GM18861 (cell line): ENCODE measurements around the gene CNNM3.
"Not testable (repeated sequence)": the region's sequence is repeated elsewhere in the genome, so short reads cannot be mapped to it uniquely, and the experiment has no call there.

ENCODE experiments used
- ATAC-seq: cut with Tn5 transposase; IDR thresholded peaks from one replicate; pipeline ENCODE4 v1.9.1; 2021; ENCODE audit not compliant: unreplicated experiment

CNNM3 gene

DNA sequence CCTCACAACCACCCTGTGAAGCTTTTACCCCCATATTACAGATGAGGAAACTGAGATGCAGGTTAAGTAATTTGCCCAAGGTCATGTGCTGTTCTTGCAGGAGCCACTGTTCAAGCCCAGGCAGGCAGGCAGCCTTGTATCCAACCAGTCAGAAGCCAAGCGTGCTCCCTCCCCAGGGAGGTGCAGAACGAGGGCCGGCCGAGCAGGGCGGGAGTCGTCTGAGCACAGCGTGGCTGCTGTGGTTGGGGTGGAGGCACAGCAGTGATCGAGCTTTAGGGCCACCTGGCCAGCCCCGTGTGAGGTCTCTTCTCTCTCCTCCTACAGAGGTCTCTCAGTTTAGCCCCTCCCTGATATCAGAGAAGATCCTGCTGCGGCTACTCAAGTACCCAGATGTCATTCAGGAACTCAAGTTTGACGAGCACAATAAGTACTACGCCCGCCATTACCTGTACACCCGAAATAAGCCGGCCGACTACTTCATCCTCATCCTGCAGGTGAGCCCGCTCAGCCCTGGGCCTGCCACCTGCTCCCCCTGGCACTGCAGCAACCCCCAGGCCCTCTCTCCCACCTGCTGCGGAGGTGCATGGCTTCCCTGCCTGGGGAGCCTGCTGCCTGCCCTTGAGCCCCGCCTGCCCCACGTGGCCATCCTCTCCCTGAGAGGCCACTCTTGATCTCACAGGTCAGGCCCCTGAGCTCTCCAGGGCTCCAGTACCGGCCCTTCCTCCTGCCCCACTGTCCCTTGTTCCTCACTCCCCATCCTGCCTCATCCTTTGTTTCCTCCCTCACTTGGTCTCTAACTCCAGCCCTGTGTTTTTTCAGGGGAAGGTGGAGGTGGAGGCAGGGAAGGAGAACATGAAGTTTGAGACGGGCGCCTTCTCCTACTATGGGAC is 17.1 kb upstream of the CNNM3 start:
- no peak for ATAC-seq

DNA sequence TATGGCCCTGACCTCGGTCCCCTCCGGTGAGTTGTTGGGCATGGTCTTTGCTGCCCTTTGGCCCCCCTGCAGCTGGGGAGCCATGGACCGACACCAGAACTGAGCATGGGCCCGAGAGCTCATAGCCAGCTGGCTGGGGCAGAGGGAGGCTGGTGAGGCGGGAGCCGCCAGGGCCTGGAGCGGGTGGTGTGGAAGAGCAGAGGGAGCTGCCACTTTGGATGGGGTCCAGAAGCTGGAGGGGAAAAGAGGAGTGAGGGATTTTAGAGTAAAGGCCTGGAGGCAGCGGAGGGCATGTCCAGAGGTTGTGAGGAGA is 16.5 kb upstream of the CNNM3 start:
- no peak for ATAC-seq

DNA sequence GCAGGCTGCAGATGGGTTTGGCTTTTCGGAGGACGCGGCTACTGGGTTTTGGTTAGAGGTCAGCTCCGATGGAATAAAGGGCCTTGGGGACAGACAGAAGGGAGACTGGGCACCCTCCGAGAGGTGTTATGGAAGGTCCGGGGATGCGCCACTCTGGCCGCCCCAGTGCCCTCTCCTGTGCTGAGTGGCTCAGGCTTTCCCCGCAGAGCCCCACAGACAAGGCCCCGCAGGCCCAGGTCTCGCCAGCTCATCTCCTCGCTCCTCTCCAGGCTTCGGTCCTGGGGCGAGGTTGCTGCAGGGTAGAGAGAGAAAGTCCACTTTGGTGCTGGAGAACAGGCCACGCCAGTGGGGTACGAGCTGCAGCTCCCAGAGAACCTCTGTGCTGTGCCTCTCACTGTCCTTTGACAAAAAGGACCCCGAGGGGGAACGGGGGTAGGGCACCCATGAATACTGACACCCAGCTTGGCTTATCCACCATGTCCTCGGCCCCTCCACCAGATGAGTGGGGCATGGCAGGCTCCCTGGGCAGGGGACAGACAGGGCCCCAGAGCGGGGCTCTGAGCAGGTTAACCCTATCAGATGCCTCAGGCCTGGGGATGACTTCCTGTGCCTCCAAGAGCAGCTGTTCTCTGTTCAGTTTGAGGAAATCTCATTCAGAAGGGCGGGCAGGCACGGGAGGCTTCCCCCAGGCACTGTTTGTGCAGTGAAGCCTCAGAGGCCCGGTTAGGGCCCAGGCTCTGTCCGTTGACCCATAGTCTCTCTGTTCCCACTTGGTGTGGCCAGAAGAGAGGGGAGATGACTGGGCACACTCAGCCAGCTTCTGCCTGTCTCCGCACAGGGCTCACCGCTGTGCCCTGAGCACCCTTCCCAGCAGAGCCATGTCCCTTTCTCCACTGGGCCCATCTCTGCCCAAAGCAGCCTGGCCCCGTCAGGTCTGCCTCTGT is 15.7 kb upstream of the CNNM3 start:
- no peak for ATAC-seq

DNA sequence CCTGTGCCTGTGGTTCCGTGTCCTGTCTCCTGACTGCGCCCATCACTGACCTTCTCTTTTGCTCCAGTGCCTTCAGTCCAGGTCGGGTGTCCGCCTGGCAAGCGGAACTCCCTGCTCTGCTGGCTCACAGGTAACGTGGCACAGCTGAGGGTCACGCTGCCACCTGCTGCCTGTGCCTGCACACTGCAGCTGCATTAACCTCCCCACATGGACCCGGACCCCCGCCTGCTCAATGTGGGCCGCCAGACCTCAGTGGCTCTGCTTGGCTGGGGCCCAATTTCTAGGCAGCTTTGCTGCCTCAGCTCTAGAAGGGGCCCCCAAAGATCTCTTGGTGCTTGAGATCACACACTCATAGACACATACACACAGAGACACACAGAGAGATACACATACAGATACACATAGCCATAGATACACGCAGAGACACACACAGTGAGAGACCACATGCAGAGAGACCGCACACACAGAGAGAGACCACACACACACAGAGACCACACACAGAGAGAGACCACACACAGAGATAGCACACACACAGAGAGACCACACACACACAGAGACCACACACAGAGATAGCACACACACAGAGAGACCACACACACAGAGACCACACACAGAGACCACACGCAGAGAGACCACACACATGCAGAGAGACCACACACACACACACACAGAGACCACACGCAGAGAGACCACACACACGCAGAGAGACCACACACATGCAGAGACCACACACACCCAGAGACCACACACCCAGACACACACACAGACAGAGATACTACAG is 14.9 kb upstream of the CNNM3 start:
- ATAC-seq: peak; percentile 72

DNA sequence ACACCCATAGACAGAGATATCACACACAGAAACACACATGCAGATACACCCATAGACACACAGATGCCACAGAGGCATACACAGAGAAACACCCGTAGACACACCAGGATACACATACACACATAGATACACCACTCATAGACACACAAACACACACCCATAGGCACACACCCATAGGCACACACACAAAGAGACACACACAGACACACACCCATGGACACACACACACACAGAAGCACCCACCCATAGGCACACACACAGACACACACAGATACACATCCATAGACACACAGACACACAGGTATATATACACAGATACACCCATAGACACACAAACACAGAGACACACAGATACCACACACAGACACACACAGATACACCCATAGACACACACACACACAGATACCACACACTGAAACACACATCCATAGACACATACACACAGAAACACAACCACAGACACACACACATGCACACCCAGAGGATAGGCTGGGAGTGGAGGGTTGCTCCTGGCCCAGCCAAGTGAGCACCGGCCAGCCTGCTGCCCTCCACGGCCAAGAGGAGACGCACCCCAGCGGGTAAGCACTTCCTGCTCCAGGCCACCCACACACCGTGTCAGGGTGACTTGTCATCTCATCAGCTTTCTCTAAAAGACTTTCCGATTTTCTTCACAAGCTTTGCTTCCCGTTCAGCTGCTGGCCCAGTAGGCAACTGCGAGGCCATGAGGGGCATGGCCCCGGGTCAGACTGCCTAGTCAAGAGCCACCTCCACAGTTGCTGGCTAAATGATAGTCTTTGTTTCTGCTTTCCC is 14.1 kb upstream of the CNNM3 start:
- ATAC-seq: no peak

DNA sequence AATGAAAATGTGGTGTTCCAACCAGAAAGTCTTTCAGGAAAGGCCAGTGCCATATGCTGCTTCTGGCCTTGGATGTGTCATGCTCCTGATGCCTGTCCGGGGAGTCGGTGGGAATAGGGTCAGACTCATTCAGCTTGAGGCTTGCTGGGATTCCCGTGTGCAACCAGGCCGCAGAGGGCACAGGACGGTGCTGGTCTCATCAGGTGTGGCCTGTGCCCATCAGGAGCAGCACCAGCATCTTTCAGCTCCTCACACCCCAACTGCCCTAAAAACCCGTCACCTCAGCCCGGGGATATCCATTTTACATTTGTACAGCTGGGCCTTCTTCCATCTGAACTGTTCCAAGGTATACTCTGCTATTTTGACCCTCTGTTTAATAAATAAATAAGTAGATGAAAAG is 13.3 kb upstream of the CNNM3 start:
- no peak for ATAC-seq

DNA sequence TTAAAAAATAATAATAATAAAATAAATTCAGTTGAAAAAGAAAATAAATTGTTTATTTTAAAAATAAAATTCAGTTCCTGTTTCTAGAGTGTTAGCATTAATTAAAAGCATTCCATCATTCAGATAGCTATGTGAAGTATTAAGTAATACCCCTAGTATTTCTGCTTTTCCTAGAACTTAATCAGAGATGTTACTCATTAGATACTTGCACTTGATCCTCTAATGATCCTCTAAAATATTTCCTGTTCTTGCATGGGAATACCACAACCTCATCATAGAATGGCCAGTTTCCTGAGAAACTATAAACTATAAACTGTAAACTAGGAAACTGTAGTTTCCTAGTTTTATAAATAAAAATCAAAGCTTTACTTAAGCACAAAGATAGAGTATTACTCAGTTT is 11.1 kb upstream of the CNNM3 start:
- no peak for ATAC-seq

DNA sequence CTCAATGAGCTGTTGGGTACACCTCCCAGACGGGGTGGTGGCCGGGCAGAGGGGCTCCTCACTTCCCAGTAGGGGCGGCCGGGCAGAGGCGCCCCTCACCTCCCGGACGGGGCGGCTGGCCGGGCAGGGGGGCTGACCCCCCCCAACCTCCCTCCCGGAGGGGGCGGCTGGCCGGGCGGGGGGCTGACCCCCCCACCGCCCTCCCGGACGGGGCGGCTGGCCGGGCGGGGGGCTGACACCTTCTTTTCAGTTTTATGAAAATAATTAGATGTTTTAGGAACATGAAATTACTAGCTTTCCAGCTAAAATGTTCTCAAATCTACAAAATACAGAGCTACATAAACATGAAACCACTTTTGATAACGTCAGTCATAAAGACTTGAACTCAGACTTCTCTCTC is 10.1 kb upstream of the CNNM3 start:
- ATAC-seq: not testable (repeated sequence)

DNA sequence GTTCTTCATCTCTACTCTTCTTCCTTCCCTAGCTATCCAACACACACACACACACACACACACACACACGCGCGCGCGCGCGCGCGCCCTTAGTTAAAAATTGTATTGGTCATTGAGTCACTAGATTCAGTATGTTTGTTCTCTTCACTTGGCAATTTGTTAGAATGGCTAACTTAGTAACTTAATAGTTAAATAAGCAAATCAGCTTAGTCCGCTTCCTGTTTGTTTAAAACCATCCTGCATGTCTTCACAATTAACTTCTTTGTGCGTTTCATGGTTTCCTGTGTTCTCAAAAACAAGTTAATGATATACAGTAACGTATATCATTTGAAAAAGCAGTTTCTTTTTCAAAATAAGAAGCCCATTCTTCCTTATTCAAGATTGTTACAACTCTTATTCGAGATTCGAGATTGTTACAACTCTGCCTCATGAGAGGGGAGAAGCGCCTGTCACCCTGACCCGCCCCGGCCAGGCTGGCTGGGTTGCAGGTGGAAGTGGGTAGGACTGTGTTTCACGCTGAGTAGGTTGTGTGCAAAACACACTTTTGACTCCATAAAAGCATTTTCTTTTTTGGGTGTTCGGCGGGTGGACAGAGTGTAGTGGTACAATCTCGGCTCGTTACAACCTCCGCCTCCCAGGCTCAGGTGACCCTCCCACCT is 9.5 kb upstream of the CNNM3 start:
- peak; percentile 87 for ATAC-seq

DNA sequence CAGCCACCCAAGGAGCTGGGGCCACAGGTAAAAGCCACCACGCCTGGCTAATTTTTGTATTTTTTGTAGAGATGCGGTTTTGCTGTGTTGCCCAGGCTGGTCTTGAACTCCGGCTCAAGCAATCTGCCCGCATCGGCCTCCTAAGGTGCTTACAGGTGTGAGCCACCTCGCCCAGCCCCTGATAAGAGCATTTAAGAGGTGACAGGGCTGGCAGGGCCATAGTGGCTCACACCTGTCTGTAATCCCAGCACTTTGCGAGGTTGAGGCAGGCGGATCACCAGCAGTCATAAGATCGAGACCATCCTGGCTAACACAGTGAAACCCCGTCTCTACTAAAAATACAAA is 9.0 kb upstream of the CNNM3 start:
- ATAC-seq: no peak

DNA sequence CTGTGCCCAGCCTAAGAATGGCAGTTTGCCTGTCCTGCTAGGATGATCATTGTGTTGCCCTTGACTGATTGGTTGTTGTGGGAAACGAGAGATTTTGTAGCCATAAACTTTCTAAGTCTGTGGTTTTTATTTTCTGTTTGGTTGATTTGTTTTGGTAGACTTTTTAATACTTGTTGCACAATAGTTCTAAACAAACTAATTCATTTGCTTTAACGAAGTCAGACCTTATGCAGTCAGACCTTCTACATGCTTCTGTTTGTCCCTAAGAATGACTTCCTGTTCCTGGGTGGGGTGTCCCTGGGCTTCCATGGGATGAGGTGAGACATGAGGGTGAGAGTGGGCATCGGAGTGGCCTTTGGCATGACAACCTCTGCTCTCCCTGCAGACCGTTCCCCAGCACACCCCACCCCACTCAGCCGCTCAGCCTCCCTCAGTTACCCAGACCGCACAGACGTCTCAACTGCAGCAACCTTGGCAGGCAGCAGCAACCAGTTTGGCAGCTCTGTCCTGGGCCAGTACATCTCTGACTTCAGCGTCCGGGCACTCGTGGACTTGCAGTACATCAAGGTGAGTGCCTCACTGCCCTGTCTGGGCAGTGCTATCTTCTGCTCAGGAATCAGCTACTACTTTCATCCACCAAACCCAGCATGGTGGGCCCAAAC is 7.8 kb upstream of the CNNM3 start:
- no peak for ATAC-seq

DNA sequence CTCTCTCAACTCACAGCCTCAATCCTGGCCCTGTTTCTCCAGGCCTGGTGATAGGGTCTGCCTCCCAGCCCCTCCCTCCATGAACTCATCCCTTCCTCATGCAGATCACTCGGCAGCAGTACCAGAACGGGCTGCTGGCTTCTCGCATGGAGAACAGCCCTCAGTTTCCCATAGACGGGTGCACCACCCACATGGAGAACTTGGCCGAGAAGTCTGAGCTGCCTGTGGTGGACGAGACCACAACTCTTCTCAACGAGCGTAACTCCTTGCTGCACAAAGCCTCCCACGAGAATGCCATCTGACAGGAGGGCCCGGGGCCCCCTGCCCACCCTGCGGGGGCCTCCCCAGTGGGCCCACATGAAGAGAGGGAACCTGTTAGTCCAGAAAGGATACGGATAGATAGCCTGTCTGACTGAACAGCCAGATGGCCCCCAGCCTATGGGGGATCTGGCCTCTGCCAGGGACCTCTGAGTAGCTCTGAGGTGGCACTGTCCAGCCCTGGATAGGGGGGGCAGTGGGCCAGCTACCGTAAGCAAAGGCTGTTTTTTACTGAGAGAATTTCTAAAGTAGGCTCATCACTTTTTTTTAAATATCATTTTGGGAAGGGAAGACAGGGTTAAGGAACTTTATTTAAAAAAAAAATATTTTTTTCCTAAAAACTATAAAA is 6.7 kb upstream of the CNNM3 start:
- no peak for ATAC-seq

DNA sequence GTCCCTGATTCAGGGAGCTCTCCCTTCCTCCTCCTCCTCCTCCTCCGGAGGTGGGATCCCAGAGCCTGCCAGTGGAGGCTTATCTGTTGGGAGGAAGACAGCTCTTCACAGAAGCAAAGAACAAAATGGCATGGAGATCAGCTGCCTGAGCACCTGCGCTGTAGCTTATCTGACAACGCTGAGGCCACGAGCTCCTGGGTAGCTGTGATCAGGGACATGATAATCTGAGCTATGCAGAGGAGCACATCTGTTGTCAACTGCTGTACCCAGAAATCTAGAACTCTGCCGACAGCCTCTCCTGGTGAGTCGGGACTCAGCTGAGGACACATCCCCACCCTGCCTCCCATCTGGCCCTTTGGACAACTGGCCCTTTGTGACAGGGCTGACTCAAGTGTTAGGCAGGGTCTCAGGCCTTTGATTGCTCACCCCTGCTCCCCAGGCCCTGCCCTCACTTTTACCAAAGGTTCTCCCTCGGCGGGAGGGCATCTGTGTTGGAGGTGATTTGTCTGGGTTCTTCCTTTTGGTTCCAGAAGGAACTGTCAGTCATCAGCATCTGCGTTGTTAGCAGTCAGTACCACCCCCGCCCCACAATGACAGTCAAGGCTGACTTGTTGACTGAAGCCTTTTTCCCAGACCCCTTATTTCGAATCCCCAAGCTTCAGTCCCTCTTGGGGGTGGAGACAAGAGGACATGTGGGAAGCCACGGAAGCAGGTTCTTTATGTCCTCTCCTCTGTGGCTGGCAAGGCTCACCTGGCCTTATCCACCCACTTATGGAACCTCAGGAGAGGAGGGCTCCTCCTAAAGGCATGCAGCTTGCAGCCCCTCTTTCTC is 5.9 kb upstream of the CNNM3 start:
- ATAC-seq: no peak

DNA sequence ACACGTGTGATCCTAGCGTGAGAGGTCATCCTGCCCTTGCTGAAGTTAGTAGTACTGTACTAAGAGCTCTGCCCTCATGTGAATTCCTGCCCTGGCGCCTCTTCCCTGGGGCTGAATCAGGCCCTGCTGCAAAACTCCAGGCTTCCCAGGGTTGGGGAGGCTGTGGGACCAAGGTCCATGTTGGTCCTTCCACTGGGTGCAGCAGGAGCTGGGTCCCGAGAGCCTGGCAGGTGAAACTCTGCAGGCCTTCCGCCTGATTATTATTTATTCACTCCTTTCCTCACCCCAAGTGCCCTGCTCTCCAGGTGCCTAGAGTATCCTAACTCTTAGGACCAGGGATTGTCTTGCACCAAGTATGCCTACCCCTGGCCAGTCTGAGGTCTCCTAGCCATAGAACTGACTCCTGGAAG is 5.3 kb upstream of the CNNM3 start:
- ATAC-seq: no peak

DNA sequence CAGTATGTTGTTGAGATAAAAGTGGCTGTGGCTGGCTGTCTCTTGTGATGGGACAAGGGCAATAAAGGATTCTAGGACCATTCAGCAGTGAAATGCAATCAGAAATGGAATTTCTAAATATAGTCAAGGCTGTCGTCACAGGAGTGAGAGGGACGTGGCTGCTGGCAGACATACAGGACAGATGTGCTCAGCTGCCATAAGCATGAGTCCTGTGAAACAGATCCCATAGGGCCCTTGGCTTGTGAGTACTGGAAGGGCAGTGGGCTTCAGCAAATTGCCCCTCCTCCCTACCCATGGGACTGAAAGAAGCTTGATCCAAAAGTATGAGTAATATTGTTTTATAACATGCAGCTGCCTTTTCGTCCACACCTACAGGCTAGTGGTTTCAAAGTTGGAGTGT is 4.2 kb upstream of the CNNM3 start:
- ATAC-seq: no peak

DNA sequence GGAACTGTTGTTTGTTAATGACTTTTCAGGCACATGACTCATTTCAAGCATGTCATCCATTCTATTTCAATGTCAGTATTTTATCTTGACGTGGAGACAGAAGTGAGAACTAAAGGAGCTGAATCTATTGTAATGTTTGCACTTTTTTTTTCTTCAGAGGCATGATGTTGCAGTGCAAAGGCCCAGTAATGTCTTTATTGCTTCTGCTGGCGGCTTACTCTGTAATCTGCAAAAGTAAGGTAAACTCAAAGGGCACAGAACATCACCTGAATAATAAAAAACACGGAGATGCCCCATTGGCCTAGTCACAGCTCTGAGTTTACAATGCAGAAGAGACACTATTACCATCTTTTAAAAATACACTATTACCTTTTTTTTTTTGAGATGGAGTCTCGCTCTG is 2.4 kb upstream of the CNNM3 start:
- no peak for ATAC-seq

DNA sequence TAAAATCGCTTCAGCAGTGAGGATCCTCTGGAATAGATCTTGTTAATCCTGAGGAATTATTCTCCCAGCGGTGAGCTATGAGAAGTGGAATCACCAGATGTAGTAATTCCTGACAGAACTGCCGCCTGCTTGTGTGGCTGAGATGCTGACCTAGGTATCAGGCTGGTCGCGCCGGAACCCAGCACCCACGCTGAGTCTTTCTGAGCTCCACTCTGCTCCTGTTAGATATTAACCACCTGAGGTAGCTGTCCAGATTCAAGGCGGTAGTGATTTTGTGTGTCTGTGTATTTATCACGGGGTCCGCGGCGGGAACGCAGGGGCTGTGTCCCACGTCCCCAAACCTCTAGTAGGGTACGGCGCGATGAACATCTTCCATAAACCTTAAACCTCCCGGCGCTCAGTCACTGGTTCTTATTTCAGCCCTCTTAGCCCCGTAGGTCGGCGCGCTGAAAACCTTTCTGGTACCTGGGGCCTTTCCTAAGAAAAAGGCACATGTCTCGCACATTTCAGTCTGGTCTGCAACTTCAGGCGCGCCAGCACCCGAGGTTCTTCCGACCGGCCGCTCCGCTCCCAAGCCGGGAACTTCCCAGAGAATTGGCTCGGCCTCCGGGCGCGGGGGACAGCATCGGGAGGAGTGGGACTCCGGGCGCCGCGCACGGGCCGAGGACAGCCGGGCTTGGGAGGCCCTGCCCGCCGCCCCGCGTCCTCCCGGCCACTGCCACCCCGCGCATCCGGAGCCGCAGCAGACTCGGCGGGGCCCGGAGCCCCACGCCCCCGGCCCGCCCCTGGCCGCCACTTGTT is 542 bp upstream of the CNNM3 start:
- no peak for ATAC-seq
